ENCODE data around the gene TMEM115. TPM values are rescaled to one million over a fixed set of nuclear protein-coding genes. Genes with fewer than 3 reads are reported as not detected.

TMEM115 gene
- total and polyA plus RNA-seq, 2 experiments from 2014 or later, result 17.8 to 49.2 TPM

DNA sequence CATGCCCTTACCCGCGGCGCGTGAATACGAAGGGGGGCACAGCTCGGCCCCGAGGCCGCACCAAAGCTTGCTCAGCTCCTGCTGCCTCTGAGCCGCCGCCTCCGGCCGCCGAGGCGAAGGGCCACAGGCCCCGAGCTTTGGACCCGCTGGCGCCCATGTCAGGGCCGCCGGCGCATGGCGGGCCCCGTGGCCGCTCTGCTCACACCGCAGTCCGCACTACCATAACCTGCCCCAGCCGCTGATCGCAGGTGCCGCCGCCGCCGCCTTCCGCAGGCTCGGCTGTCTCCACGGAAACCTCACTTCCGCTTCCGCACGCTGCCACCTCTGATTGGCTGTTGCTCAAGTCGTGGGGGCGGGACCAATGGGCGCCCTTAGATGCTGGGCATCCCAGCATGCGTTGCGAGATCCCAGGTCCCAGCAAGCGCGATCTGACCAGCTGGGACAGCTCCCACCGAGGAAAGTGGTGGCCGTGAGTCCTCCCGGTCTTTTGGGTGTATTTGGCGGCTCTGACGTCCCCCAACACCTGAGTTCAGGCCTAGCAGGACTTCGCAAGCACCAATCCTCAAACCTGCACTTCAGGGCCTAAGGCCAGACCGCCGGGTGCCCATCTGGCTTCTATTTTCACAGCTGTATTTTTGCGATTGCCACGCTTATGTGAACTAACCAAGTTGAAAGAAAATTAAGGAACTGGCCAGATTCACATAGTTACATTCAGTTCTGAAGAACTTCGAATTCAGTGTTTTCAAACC lies 31.2 kb downstream of the TMEM115 start, which contains the start of gene TUSC2:
Gene TUSC2, minus strand, starts transcription at position 281 of the 749 bp plus-strand sequence. Its CDS starts 124 bp downstream, at position 157.
- Histone ChIP-seq H3K9me2 (ENCODE audit: insufficient read depth) (no peaks in the 10 kb centered on the region), H3F3A (replicated peaks; ENCODE audit: low read depth) (peaks cover 24% of the 10 kb centered on the region; the same call in 1 of the 2 replicates), H3K27me3 (ENCODE audit: insufficient read depth) (no peaks in the 10 kb centered on the region), H3K79me2 (replicated peaks; ENCODE audit: insufficient read depth) (peaks cover 13% of the 10 kb centered on the region), H3K36me3 (ENCODE audit: insufficient read depth) (peaks cover 8% of the 10 kb centered on the region), H4K20me1 (replicated peaks; ENCODE audit: insufficient read depth) (peaks cover 8% of the 10 kb centered on the region; the same call in 1 of the 2 replicates), H3K4me3 (peak within 1 kb of the TSS; percentile 94), H3K4me1 (ENCODE audit: insufficient read depth) (peaks cover 13% of the 10 kb centered on the region), H2AFZ (peak within 1 kb of the TSS; percentile 83; the same call in 1 of the 2 replicates), H3K4me2 (peak within 1 kb of the TSS; percentile 97), H3K27ac (ENCODE audit: low read depth) (peak within 1 kb of the TSS; percentile 69)
- TF ChIP-seq, protein P1, sequence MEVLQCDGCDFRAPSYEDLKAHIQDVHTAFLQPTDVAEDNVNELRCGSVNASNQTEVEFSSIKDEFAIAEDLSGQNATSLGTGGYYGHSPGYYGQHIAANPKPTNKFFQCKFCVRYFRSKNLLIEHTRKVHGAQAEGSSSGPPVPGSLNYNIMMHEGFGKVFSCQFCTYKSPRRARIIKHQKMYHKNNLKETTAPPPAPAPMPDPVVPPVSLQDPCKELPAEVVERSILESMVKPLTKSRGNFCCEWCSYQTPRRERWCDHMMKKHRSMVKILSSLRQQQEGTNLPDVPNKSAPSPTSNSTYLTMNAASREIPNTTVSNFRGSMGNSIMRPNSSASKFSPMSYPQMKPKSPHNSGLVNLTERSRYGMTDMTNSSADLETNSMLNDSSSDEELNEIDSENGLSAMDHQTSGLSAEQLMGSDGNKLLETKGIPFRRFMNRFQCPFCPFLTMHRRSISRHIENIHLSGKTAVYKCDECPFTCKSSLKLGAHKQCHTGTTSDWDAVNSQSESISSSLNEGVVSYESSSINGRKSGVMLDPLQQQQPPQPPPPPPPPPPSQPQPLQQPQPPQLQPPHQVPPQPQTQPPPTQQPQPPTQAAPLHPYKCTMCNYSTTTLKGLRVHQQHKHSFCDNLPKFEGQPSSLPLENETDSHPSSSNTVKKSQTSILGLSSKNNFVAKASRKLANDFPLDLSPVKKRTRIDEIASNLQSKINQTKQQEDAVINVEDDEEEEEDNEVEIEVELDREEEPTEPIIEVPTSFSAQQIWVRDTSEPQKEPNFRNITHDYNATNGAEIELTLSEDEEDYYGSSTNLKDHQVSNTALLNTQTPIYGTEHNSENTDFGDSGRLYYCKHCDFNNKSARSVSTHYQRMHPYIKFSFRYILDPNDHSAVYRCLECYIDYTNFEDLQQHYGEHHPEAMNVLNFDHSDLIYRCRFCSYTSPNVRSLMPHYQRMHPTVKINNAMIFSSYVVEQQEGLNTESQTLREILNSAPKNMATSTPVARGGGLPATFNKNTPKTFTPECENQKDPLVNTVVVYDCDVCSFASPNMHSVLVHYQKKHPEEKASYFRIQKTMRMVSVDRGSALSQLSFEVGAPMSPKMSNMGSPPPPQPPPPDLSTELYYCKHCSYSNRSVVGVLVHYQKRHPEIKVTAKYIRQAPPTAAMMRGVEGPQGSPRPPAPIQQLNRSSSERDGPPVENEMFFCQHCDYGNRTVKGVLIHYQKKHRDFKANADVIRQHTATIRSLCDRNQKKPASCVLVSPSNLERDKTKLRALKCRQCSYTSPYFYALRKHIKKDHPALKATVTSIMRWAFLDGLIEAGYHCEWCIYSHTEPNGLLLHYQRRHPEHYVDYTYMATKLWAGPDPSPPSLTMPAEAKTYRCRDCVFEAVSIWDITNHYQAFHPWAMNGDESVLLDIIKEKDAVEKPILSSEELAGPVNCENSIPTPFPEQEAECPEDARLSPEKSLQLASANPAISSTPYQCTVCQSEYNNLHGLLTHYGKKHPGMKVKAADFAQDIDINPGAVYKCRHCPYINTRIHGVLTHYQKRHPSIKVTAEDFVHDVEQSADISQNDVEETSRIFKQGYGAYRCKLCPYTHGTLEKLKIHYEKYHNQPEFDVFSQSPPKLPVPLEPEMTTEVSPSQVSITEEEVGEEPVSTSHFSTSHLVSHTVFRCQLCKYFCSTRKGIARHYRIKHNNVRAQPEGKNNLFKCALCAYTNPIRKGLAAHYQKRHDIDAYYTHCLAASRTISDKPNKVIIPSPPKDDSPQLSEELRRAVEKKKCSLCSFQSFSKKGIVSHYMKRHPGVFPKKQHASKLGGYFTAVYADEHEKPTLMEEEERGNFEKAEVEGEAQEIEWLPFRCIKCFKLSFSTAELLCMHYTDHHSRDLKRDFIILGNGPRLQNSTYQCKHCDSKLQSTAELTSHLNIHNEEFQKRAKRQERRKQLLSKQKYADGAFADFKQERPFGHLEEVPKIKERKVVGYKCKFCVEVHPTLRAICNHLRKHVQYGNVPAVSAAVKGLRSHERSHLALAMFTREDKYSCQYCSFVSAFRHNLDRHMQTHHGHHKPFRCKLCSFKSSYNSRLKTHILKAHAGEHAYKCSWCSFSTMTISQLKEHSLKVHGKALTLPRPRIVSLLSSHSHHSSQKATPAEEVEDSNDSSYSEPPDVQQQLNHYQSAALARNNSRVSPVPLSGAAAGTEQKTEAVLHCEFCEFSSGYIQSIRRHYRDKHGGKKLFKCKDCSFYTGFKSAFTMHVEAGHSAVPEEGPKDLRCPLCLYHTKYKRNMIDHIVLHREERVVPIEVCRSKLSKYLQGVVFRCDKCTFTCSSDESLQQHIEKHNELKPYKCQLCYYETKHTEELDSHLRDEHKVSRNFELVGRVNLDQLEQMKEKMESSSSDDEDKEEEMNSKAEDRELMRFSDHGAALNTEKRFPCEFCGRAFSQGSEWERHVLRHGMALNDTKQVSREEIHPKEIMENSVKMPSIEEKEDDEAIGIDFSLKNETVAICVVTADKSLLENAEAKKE (CRISPR knock-in tag; IDR thresholded peaks at IDR 0.05), result no peak
- TF ChIP-seq JUNB (IDR thresholded peaks at IDR 0.05; ENCODE audit: unreplicated experiment) (no peak), EZH2phosphoT487 (IDR thresholded peaks at IDR 0.05; ENCODE audit: unreplicated experiment) (no peak), POLR2AphosphoS5 (IDR thresholded peaks at IDR 0.05; ENCODE audit: low read depth) (peak; percentile 86), ZNF114 (CRISPR knock-in tag; IDR thresholded peaks at IDR 0.05) (no peak), CREB1 (CRISPR knock-in tag; IDR thresholded peaks at IDR 0.05; ENCODE audit: low read depth) (peak; percentile 89), NANOG (IDR thresholded peaks at IDR 0.05; ENCODE audit: borderline replicate concordance) (no peak), EZH2 (IDR thresholded peaks at IDR 0.05; ENCODE audit: low read depth, unreplicated experiment) (no peak)
- TF ChIP-seq, protein P2, sequence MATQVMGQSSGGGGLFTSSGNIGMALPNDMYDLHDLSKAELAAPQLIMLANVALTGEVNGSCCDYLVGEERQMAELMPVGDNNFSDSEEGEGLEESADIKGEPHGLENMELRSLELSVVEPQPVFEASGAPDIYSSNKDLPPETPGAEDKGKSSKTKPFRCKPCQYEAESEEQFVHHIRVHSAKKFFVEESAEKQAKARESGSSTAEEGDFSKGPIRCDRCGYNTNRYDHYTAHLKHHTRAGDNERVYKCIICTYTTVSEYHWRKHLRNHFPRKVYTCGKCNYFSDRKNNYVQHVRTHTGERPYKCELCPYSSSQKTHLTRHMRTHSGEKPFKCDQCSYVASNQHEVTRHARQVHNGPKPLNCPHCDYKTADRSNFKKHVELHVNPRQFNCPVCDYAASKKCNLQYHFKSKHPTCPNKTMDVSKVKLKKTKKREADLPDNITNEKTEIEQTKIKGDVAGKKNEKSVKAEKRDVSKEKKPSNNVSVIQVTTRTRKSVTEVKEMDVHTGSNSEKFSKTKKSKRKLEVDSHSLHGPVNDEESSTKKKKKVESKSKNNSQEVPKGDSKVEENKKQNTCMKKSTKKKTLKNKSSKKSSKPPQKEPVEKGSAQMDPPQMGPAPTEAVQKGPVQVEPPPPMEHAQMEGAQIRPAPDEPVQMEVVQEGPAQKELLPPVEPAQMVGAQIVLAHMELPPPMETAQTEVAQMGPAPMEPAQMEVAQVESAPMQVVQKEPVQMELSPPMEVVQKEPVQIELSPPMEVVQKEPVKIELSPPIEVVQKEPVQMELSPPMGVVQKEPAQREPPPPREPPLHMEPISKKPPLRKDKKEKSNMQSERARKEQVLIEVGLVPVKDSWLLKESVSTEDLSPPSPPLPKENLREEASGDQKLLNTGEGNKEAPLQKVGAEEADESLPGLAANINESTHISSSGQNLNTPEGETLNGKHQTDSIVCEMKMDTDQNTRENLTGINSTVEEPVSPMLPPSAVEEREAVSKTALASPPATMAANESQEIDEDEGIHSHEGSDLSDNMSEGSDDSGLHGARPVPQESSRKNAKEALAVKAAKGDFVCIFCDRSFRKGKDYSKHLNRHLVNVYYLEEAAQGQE (IDR thresholded peaks at IDR 0.05; ENCODE audit: unreplicated experiment), result no peak
- TF ChIP-seq, protein P3, sequence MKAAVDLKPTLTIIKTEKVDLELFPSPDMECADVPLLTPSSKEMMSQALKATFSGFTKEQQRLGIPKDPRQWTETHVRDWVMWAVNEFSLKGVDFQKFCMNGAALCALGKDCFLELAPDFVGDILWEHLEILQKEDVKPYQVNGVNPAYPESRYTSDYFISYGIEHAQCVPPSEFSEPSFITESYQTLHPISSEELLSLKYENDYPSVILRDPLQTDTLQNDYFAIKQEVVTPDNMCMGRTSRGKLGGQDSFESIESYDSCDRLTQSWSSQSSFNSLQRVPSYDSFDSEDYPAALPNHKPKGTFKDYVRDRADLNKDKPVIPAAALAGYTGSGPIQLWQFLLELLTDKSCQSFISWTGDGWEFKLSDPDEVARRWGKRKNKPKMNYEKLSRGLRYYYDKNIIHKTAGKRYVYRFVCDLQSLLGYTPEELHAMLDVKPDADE (IDR thresholded peaks at IDR 0.05), result peak; percentile 10; the same call in 1 of the 2 replicates
- ATAC-seq (peak; percentile 88), DNase-seq (ENCODE audit: low spot score) (peak; percentile 100)
- Mint-ChIP-seq H3K27me3 (ENCODE audit: insufficient read depth, low read depth, poor library complexity) (peaks cover 13% of the 10 kb centered on the region), H3K4me1 (peaks cover 27% of the 10 kb centered on the region), H3K4me3 (peak within 1 kb of the TSS; percentile 91), H3K9me3 (no peaks in the 10 kb centered on the region), H3K36me3 (ENCODE audit: low read depth) (peaks cover 40% of the 10 kb centered on the region), H3K27ac (peak within 1 kb of the TSS; percentile 78)

Measured in GM23338 (cell line).